Adrenal gland (tissue), 19 donors: ENCODE data around the gene ETFRF1. TPM values are rescaled to one million over a fixed set of nuclear protein-coding genes. Genes with fewer than 3 reads are reported as not detected.

Experiments
- DNase-seq, 7 donors: peaks; one replicate each; pipeline ENCODE4 v3.0.0-alpha.2; 2019 to 2020
- H3K27ac ChIP-seq, 5 donors: fragments of 200-600 bp; sonication (generic) in 4 of 5; 1 replicate in 3 of 5; 2 replicates in 2 of 5; pipeline versions ENCODE4 v1.5.1 to v1.8.0; 2016 to 2020; ENCODE audit warnings: mild to moderate bottlenecking in 1 of 5
- H3K27me3 ChIP-seq: fragments of 200-600 bp; 2 replicates; pipeline ENCODE4 v1.8.0; 2021
- H3K36me3 ChIP-seq, 2 donors: fragments of 200-600 bp; replicated peaks in 1 of 2; 1 replicate in 1 of 2; 2 replicates in 1 of 2; pipeline versions ENCODE4 v1.5.1 to v1.8.0; 2018 to 2022
- H3K4me1 ChIP-seq, 2 donors: fragments of 200-600 bp; replicated peaks in 1 of 2; 1 replicate in 1 of 2; 2 replicates in 1 of 2; pipeline versions ENCODE4 v1.5.1 to v1.8.0; 2018 to 2021
- H3K4me3 ChIP-seq, 4 donors: fragments of 200-600 bp; sonication (generic) in 3 of 4; one replicate each; pipeline ENCODE4 v1.5.1; 2016 to 2018
- H3K9me3 ChIP-seq, 3 donors: fragments of 200-600 bp; sonication (generic) in 1 of 3; replicated peaks in 1 of 3; 1 replicate in 2 of 3; 2 replicates in 1 of 3; pipeline versions ENCODE4 v1.5.1 to v1.8.0; 2016 to 2021
- CTCF ChIP-seq, 6 experiments: fragments of 450-650 bp in 4 of 6; fragments of 200-600 bp in 2 of 6; sonication (generic) in 1 of 6; IDR thresholded peaks; 1 replicate in 5 of 6; 2 replicates in 1 of 6; pipeline versions ENCODE4 v1.5.1 to v1.8.0; 2016 to 2021; ENCODE audit warnings: antibody characterized with exemption in 6 of 6, mild to moderate bottlenecking in 2 of 6, moderate library complexity in 1 of 6
- POLR2A ChIP-seq, 2 donors: fragments of 450-650 bp; IDR thresholded peaks; one replicate each; pipeline ENCODE4 v1.6.1; 2017; ENCODE audit warnings: antibody characterized with exemption in 2 of 2, mild to moderate bottlenecking in 2 of 2, moderate library complexity in 1 of 2
- WGBS, 4 donors: extraction: QIAGEN DNeasy Blood & Tissue Kit in 2 of 4; methylation state at CpG; one replicate each; pipeline versions ENCODE4 v1.1.5 to v1.1.7; 2013 to 2017; 5-methylcytosine and 5-hydroxymethylcytosine counted together
- intact Hi-C, 2 donors: fragments of 100-400 bp; cut with DNase I; formaldehyde crosslinking; loops; one replicate each; pipeline versions ENCODE4 v1.14.1 to v1.15.0; 2022 to 2023
- long read RNA-seq, 10 donors: library from polyadenylated mRNA in 3 of 10; unstranded in 2 of 10; stranded (forward) in 1 of 10; transcript quantifications; one replicate each; pipeline ENCODE4 v2.0.0 and lab custom pipeline, GENCODE V29; 2021 to 2026
- polyA plus RNA-seq, 3 donors: library from polyadenylated mRNA; stranded (reverse); fragments of 200-250 nt in 2 of 3; fragments of 350-450 nt in 1 of 3; fragmentation: Illumina TruSeq in 1 of 3; extraction: RNeasy Lipid Tissue Mini Kit (QIAGEN cat#74804) in 1 of 3; gene quantifications; one replicate each; pipeline ENCODE4 v1.2.3, GENCODE V29; 2013 to 2014
- total RNA-seq, 9 donors: library from RNA; depleted of rRNA in 4 of 9; stranded (reverse); fragments of >200 nt in 4 of 9; fragments of 120-200 nt in 1 of 9; fragmentation: NEBNext Ultra II Directional in 1 of 9; extraction: Animal tissue kit (Norgen Biotek cat#: 25700) in 1 of 9; gene quantifications; one replicate each; pipeline versions ENCODE4 v1.1.0 to v1.2.4, GENCODE V29; 2013 to 2023
- donor health status: healthy with polysubstance abuse.
- donor health status: Bipolar disorder and iron deficiency.
- donor health status: DM: yes; HTN: yes; CAD: no.
- donor health status: DM: no; HTN: no; CAD: no.
- donor health status: DM: no; HTN: no; CAD: no.
- donor health status: DM: yes; HTN: yes; CAD: no.

The ETFRF1 gene
- 100 to 1,000 TPM in 1 of 9 donors, 10 to 100 TPM in 8; 35.1 to 130 (median 50.7) TPM for total RNA-seq
- polyA plus RNA-seq: 100 to 1,000 TPM in 1 of 3 donors, 10 to 100 TPM in 2; 29.9 to 140 (median 54.5) TPM
- long read RNA-seq, donor 1, transcript ETFRF1-211 (3 exons, 1,259 nt): minor isoform, 23 of 139 reads
- long read RNA-seq, donor 1, transcript ETFRF1-201 (3 exons, 1,134 nt): major isoform, 94 of 139 reads
- long read RNA-seq, donor 1, partial matches to known transcripts: 6 of 139 reads
- long read RNA-seq, donor 1, other reads (novel, unspliced or antisense): 11 of 139 reads
- long read RNA-seq, donor 2, transcript ETFRF1-201 (3 exons, 1,134 nt): major isoform, 60 of 95 reads
- long read RNA-seq, donor 2, transcript ETFRF1-211 (3 exons, 1,259 nt): minor isoform, 16 of 95 reads
- long read RNA-seq, donor 2, transcript ETFRF1-207 (4 exons, 838 nt): minor isoform, 7 of 95 reads
- long read RNA-seq, donor 2, partial matches to known transcripts: 5 of 95 reads
- long read RNA-seq, donor 2, other reads (novel, unspliced or antisense): 5 of 95 reads
- long read RNA-seq, donor 3, transcript ETFRF1-201 (3 exons, 1,134 nt): major isoform, 61 of 81 reads
- long read RNA-seq, donor 3, transcript ETFRF1-207 (4 exons, 838 nt): minor isoform, 5 of 81 reads
- long read RNA-seq, donor 3, transcript ETFRF1-211 (3 exons, 1,259 nt): minor isoform, 14 of 81 reads
- long read RNA-seq, donor 3, partial matches to known transcripts: 0 of 81 reads
- long read RNA-seq, donor 3, other reads (novel, unspliced or antisense): 0 of 81 reads
- long read RNA-seq, donor 4, transcript ETFRF1-211 (3 exons, 1,259 nt): minor isoform, 5 of 50 reads
- long read RNA-seq, donor 4, transcript ETFRF1-201 (3 exons, 1,134 nt): major isoform, 40 of 50 reads
- long read RNA-seq, donor 4, partial matches to known transcripts: 2 of 50 reads
- long read RNA-seq, donor 4, other reads (novel, unspliced or antisense): 1 of 50 reads
- long read RNA-seq, donor 5, transcript ETFRF1-201 (3 exons, 1,134 nt): major isoform, 45 of 49 reads
- long read RNA-seq, donor 5, partial matches to known transcripts: 0 of 49 reads
- long read RNA-seq, donor 5, other reads (novel, unspliced or antisense): 1 of 49 reads
- long read RNA-seq, donor 6, transcript ETFRF1-201 (3 exons, 1,134 nt): major isoform, 32 of 38 reads
- long read RNA-seq, donor 6, partial matches to known transcripts: 0 of 38 reads
- long read RNA-seq, donor 6, other reads (novel, unspliced or antisense): 3 of 38 reads
- long read RNA-seq, donor 7, transcript ETFRF1-201 (3 exons, 1,134 nt): major isoform, 40 of 49 reads
- long read RNA-seq, donor 7, transcript ETFRF1-211 (3 exons, 1,259 nt): minor isoform, 7 of 49 reads
- long read RNA-seq, donor 7, partial matches to known transcripts: 0 of 49 reads
- long read RNA-seq, donor 7, other reads (novel, unspliced or antisense): 0 of 49 reads
- long read RNA-seq, donor 8, transcript ETFRF1-201 (3 exons, 1,134 nt): major isoform, 61 of 83 reads
- long read RNA-seq, donor 8, transcript ETFRF1-211 (3 exons, 1,259 nt): minor isoform, 16 of 83 reads
- long read RNA-seq, donor 8, partial matches to known transcripts: 0 of 83 reads
- long read RNA-seq, donor 8, other reads (novel, unspliced or antisense): 0 of 83 reads
- long read RNA-seq, donor 9, transcript ETFRF1-201 (3 exons, 1,134 nt): major isoform, 60 of 79 reads
- long read RNA-seq, donor 9, transcript ETFRF1-211 (3 exons, 1,259 nt): minor isoform, 13 of 79 reads
- long read RNA-seq, donor 9, partial matches to known transcripts: 0 of 79 reads
- long read RNA-seq, donor 9, other reads (novel, unspliced or antisense): 0 of 79 reads
- long read RNA-seq, donor 10, transcript ETFRF1-201 (3 exons, 1,134 nt): major isoform, 22 of 26 reads
- long read RNA-seq, donor 10, partial matches to known transcripts: 0 of 26 reads
- long read RNA-seq, donor 10, other reads (novel, unspliced or antisense): 0 of 26 reads

GRCh38 chr12:25195056-25195971, at the start of gene ETFRF1, which contains the start of gene DNAI7:
ETFRF1 (plus strand) TSS chr12:25195237; CDS start chr12:25203957, 8,720 bp downstream.
DNAI7 (minus strand) TSS chr12:25195160; CDS start chr12:25195078, 82 bp downstream.
- Histone ChIP-seq H3K27me3 (no peaks in the 10 kb centered on the region), H3K4me3 (peak within 1 kb of the TSS; percentile 36 to 89 (median 63)), H3K4me1 (peaks cover 9 to 32% of the 10 kb centered on the region in 2 donors), H3K36me3 (no peaks in the 10 kb centered on the region), H3K9me3 (no peaks in the 10 kb centered on the region), H3K27ac (peak within 1 kb of the TSS; percentile 89 to 98 (median 93))
- TF ChIP-seq POLR2A (IDR thresholded peaks at IDR 0.05) (peak; percentile 82 to 98), CTCF (IDR thresholded peaks at IDR 0.05) (peak in 4 of 6 experiments; percentile 18 to 38 (median 24))
- WGBS, 4 donors: 0 to 1% (median 1%) methylated on average over 17 to 54 of the region's 54 CpGs
- peak; percentile 97 to 100 (median 99) for DNase-seq
- intact Hi-C loops: no loop called here

- intact Hi-C loops: no loop called here
- 88 to 94% (median 92%) methylated on average over 1 of the region's 1 CpG for WGBS, 4 donors
- Histone ChIP-seq H3K36me3 (no peaks in the 10 kb centered on the region), H3K4me3 (no peak overlapping the region), H3K27ac (no peak overlapping the region), H3K27me3 (no peaks in the 10 kb centered on the region), H3K4me1 (no peaks in the 10 kb centered on the region), H3K9me3 (no peaks in the 10 kb centered on the region)
- DNase-seq: no peak
- TF ChIP-seq POLR2A (IDR thresholded peaks at IDR 0.05) (no peak), CTCF (IDR thresholded peaks at IDR 0.05) (no peak)
Measured at GRCh38 chr12:25146686-25147085, 48.4 kb upstream of the ETFRF1 start.

GRCh38 chr12:25151476-25151875, 43.6 kb upstream of the ETFRF1 start:
- Histone ChIP-seq H3K4me1 (peaks cover 0 to 9% of the 10 kb centered on the region in 2 donors), H3K36me3 (no peaks in the 10 kb centered on the region), H3K4me3 (no peak overlapping the region), H3K27me3 (no peaks in the 10 kb centered on the region), H3K27ac (no peak overlapping the region), H3K9me3 (no peaks in the 10 kb centered on the region)
- TF ChIP-seq POLR2A (IDR thresholded peaks at IDR 0.05) (no peak), CTCF (IDR thresholded peaks at IDR 0.05) (no peak)
- DNase-seq: peak; percentile 21 to 78 (median 48)
- WGBS, 4 donors: 43 to 51% (median 47%) methylated on average over 5 of the region's 5 CpGs
- intact Hi-C loops: no loop called here
